ENCODE results near the gene RWDD2A.
"Not testable (repeated sequence)": the region's sequence is repeated elsewhere in the genome, so short reads cannot be mapped to it uniquely, and the experiment has no call there.

Gene RWDD2A

GRCh38 chr6:83183082-83183828 is 9.9 kb upstream of the RWDD2A start:
- no peaks in the 10 kb centered on the region for H3K9me3 Mint-ChIP-seq
- H3K4me1 Mint-ChIP-seq (ENCODE audit: low read depth), result no peaks in the 10 kb centered on the region
- DNase-seq (ENCODE audit: low spot score), result no peak
- no peak overlapping the region for H3K27ac Mint-ChIP-seq
- peaks cover 50% of the 10 kb centered on the region for H3K36me3 Mint-ChIP-seq (ENCODE audit: low read depth)
- H3K27me3 Mint-ChIP-seq (ENCODE audit: low read depth), result no peaks in the 10 kb centered on the region
- no peak overlapping the region for H3K4me3 Mint-ChIP-seq

DNA sequence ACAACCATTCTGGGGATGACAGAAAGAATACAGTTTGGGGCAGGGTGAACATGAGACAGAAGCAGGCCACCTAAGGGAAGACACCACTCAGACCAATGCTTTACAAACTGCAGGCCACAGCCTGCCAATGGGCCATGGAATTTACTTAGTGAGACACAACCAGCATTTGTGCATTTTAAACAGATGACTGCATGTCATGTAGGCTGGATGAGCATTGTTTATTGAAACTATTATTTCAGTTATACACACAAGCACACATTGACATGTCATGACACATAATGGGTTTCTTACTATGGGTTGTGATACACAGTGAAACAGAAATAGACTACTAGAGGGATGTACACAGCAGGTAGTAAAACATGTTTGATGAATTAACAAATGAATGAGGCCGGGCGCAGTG is 8.1 kb upstream of the RWDD2A start:
- no peaks in the 10 kb centered on the region for H3K27me3 Mint-ChIP-seq (ENCODE audit: low read depth)

DNA sequence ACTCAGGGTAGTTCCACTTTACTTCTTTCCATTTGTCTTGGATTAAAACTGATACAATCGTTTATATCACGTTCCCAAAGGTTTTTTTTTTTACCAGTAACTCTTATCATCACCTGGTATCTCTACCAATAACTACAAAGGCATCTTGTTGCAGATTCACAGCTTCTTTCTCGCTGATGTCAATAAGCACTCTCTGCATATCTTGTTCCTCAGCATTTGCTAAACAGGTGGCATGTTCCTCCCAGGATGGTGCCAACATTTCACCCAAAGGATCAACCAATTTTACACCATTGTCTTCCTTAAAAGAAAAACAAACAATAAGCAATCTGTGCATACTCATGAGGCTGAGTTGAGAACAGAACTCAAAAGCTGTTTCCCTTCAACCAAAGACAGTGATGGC is 4.7 kb upstream of the RWDD2A start:
- no peaks in the 10 kb centered on the region for H3K27me3 Mint-ChIP-seq (ENCODE audit: low read depth)
- H3K4me3 Mint-ChIP-seq, result no peak overlapping the region
- H3K27ac Mint-ChIP-seq, result no peak overlapping the region
- peaks cover 16% of the 10 kb centered on the region for H3K4me1 Mint-ChIP-seq (ENCODE audit: low read depth)
- H3K9me3 Mint-ChIP-seq, result no peaks in the 10 kb centered on the region
- peaks cover 38% of the 10 kb centered on the region for H3K36me3 Mint-ChIP-seq (ENCODE audit: low read depth)
- DNase-seq (ENCODE audit: low spot score), result no peak

More for the DNA sequence above, 8.1 kb upstream of the RWDD2A start:
- DNase-seq (ENCODE audit: low spot score), result no peak
- Mint-ChIP-seq H3K9me3 (no peaks in the 10 kb centered on the region), H3K36me3 (ENCODE audit: low read depth) (peaks cover 53% of the 10 kb centered on the region), H3K4me3 (no peak overlapping the region), H3K4me1 (ENCODE audit: low read depth) (peaks cover 3% of the 10 kb centered on the region), H3K27ac (no peak overlapping the region)

DNA sequence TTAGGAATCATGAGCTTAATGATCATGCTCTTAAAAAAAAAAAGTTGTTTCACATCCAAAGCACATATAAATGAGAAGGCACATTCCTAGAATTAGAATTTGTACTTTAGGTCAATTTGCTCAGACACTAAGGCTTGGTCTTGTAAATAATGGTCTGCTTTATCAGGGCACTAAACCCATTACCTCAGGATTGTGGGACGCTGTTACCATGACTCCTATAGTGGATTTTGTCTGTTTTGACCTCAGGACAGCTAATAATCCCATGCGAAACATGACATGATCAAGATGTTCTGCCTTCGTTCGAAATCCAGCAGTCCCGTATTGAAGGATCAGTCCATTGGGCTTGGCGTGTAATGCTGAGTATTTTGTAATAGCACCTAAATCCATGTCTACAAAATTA is 2.5 kb upstream of the RWDD2A start:
- no peaks in the 10 kb centered on the region for H3K9me3 Mint-ChIP-seq
- no peak for DNase-seq (ENCODE audit: low spot score)
- no peak overlapping the region for H3K4me3 Mint-ChIP-seq
- peaks cover 6% of the 10 kb centered on the region for H3K27me3 Mint-ChIP-seq (ENCODE audit: low read depth)
- H3K4me1 Mint-ChIP-seq (ENCODE audit: low read depth), result peaks cover 22% of the 10 kb centered on the region
- H3K36me3 Mint-ChIP-seq (ENCODE audit: low read depth), result peaks cover 25% of the 10 kb centered on the region
- no peak overlapping the region for H3K27ac Mint-ChIP-seq

- peaks cover 21% of the 10 kb centered on the region for H3K36me3 Mint-ChIP-seq (ENCODE audit: low read depth)
- not testable (repeated sequence) for H3K27me3 Mint-ChIP-seq (ENCODE audit: low read depth); H3K27ac Mint-ChIP-seq; H3K9me3 Mint-ChIP-seq; DNase-seq (ENCODE audit: low spot score)
- peak overlapping the region; percentile 98 for H3K4me3 Mint-ChIP-seq
- H3K4me1 Mint-ChIP-seq (ENCODE audit: low read depth), result peaks cover 22% of the 10 kb centered on the region
These were observed 1.2 kb upstream of the RWDD2A start for GRCh38 chr6:83191974-83192373.

DNA sequence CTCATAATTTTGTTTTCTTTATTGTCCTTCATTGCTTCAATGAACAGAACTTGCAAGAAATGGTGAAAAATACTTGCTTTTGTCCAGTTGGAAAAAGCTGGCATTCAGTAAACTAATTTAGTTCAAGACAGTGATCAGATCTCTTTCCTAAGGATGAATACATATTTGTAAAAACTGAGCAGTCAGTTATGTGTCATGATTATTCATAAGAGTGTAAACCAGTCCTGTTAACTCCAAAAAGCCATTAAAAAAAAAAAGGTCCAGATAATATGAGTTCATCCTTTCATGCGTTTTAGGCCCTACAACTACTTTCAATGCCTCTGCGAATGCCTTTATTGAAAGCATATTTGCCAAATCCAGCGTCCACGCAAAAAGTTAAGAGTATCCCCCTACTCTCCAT is 701 bp upstream of the RWDD2A start:
- DNase-seq (ENCODE audit: low spot score), result no peak
- Mint-ChIP-seq H3K27ac (peak overlapping the region; percentile 89), H3K4me3 (peak overlapping the region; percentile 98), H3K36me3 (ENCODE audit: low read depth) (peaks cover 21% of the 10 kb centered on the region), H3K4me1 (ENCODE audit: low read depth) (peaks cover 22% of the 10 kb centered on the region), H3K9me3 (no peaks in the 10 kb centered on the region), H3K27me3 (ENCODE audit: low read depth) (peaks cover 6% of the 10 kb centered on the region)

- peaks cover 6% of the 10 kb centered on the region for H3K27me3 Mint-ChIP-seq (ENCODE audit: low read depth)
- no peak for DNase-seq (ENCODE audit: low spot score)
These were observed 800 bp downstream of the RWDD2A start for GRCh38 chr6:83193747-83194566.

GRCh38 chr6:83198486-83199172 is 5.5 kb downstream of the RWDD2A start:
- no peaks in the 10 kb centered on the region for H3K36me3 Mint-ChIP-seq (ENCODE audit: low read depth)
- H3K27me3 Mint-ChIP-seq (ENCODE audit: low read depth), result peaks cover 6% of the 10 kb centered on the region
- peaks cover 6% of the 10 kb centered on the region for H3K4me1 Mint-ChIP-seq (ENCODE audit: low read depth)
- H3K27ac Mint-ChIP-seq, result no peak overlapping the region
- DNase-seq (ENCODE audit: low spot score), result no peak
- no peak overlapping the region for H3K4me3 Mint-ChIP-seq
- no peaks in the 10 kb centered on the region for H3K9me3 Mint-ChIP-seq

More at GRCh38 chr6:83193747-83194566, 800 bp downstream of the RWDD2A start:
- Mint-ChIP-seq H3K4me3 (peak overlapping the region; percentile 68), H3K9me3 (no peaks in the 10 kb centered on the region), H3K36me3 (ENCODE audit: low read depth) (peaks cover 18% of the 10 kb centered on the region), H3K27ac (peak overlapping the region; percentile 20), H3K4me1 (ENCODE audit: low read depth) (peaks cover 22% of the 10 kb centered on the region)

GRCh38 chr6:83199173-83199862 is 6.2 kb downstream of the RWDD2A start:
- no peak for DNase-seq (ENCODE audit: low spot score)
- H3K27me3 Mint-ChIP-seq (ENCODE audit: low read depth), result peaks cover 2% of the 10 kb centered on the region
- H3K9me3 Mint-ChIP-seq, result no peaks in the 10 kb centered on the region
- H3K4me3 Mint-ChIP-seq, result no peak overlapping the region
- H3K36me3 Mint-ChIP-seq (ENCODE audit: low read depth), result no peaks in the 10 kb centered on the region
- peaks cover 2% of the 10 kb centered on the region for H3K4me1 Mint-ChIP-seq (ENCODE audit: low read depth)
- no peak overlapping the region for H3K27ac Mint-ChIP-seq

GRCh38 chr6:83199863-83200225 is 6.7 kb downstream of the RWDD2A start:
- no peak for DNase-seq (ENCODE audit: low spot score)
- no peak overlapping the region for H3K4me3 Mint-ChIP-seq
- H3K9me3 Mint-ChIP-seq, result no peaks in the 10 kb centered on the region
- no peaks in the 10 kb centered on the region for H3K36me3 Mint-ChIP-seq (ENCODE audit: low read depth)
- H3K27me3 Mint-ChIP-seq (ENCODE audit: low read depth), result no peaks in the 10 kb centered on the region
- H3K27ac Mint-ChIP-seq, result no peak overlapping the region
- H3K4me1 Mint-ChIP-seq (ENCODE audit: low read depth), result no peaks in the 10 kb centered on the region

- peaks cover 9% of the 10 kb centered on the region for H3K27me3 Mint-ChIP-seq (ENCODE audit: low read depth)
- H3K4me1 Mint-ChIP-seq (ENCODE audit: low read depth), result no peaks in the 10 kb centered on the region
- no peaks in the 10 kb centered on the region for H3K36me3 Mint-ChIP-seq (ENCODE audit: low read depth)
- H3K9me3 Mint-ChIP-seq, result no peaks in the 10 kb centered on the region
- no peak for DNase-seq (ENCODE audit: low spot score)
- no peak overlapping the region for H3K4me3 Mint-ChIP-seq
- H3K27ac Mint-ChIP-seq, result no peak overlapping the region
These were observed 8.9 kb downstream of the RWDD2A start for GRCh38 chr6:83202031-83202430.

DNA sequence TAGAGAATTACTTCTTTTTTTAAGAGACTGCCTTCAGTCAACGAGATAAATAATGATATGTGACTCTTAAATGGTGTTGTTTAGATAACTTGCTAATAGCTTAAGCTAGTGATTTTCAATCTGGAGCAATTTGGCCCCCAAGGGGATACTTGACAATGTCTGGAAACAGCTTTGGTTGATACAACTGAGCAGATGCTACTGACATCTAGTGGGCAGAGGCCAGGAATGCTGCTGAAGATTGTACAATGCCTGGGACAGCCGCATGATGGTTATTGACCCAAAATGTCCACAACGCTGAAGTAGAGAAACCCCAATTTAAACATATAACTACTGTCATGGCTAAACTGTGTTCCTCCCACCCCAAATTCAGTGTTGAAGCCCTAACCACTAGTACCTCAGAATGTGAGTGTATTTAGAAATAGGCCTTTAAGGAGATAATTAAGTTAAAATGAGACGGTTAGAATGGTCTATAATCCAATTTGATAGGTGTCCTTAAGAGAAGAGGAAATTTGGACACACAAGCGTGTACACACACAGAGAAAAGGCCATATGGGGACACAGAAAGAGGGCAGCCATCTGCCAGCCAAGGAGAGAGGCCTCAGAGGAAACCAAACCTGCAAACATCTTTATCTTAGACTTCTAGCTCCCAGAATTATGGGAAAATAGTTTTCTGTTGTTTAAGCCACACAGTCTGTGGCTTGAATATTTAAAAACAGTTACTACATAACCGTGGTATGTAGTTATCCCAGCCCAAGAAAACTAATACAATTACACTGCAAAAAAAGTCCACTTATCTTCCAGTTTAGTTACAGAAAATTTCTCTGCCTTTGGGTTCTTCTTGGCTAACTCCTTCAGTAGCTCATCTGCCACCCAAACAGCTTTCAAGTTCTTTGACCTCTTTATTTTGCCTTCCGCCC is 22.2 kb downstream of the RWDD2A start:
- H3K4me1 Mint-ChIP-seq (ENCODE audit: low read depth), result no peaks in the 10 kb centered on the region
- no peak overlapping the region for H3K4me3 Mint-ChIP-seq
- H3K9me3 Mint-ChIP-seq, result no peaks in the 10 kb centered on the region
- peak; percentile 40 for DNase-seq (ENCODE audit: low spot score)
- H3K36me3 Mint-ChIP-seq (ENCODE audit: low read depth), result no peaks in the 10 kb centered on the region
- no peak overlapping the region for H3K27ac Mint-ChIP-seq
- H3K27me3 Mint-ChIP-seq (ENCODE audit: low read depth), result peaks cover 25% of the 10 kb centered on the region

DNA sequence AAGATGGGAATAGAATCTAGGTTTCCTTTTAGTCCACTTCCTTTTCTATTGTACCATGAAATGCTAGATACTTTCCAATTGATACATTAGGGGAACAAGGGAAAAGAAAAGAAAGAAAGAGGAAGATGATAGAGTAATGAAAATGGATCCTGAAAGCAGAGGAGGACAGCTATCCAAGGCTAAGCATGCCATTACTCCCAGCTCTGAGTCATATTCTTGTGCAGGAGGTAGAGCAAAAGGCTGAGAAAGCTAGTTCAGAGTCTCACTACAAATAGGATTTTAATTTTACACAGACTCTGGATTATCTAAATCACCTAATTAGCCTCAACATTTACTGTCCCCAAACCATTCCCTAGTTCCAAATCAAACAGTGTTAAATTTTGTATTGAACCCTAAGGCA is 23.6 kb downstream of the RWDD2A start:
- Mint-ChIP-seq H3K4me3 (no peak overlapping the region), H3K4me1 (ENCODE audit: low read depth) (no peaks in the 10 kb centered on the region), H3K9me3 (no peaks in the 10 kb centered on the region), H3K36me3 (ENCODE audit: low read depth) (no peaks in the 10 kb centered on the region), H3K27me3 (ENCODE audit: low read depth) (peaks cover 20% of the 10 kb centered on the region), H3K27ac (no peak overlapping the region)
- no peak for DNase-seq (ENCODE audit: low spot score)
